Activated CD4-positive, alpha-beta T cell treated with anti-CD3 and anti-CD28 coated beads for 24 hours (primary cell): Measurements from ENCODE around the gene KLHL10.

Source experiments
- DNase-seq, 2 donors: peaks; one replicate each; pipeline ENCODE4 v3.0.0-alpha.2; 2020; ENCODE audit warnings: low read depth in 2 of 2

Gene KLHL10

DNA sequence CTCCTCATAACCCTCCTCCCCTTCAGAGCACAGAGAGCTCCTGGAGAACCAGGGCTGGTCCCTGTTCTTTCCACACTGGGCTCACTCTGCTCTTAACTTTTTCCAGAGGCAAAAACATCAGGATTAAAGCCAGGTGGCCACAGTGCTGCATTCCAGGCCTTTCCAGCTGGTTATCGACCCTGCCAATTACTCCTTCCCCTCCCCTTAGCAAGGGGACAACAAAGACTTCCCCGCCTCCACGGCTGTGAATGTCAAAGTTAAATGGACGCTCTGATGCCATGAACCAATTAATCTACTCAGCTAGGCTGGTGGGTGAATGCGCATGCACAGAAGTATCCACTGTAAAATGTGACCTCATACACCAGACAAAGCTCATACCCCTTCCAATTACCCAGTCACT is 58.0 kb downstream of the KLHL10 start:
- DNase-seq: no peak

DNA sequence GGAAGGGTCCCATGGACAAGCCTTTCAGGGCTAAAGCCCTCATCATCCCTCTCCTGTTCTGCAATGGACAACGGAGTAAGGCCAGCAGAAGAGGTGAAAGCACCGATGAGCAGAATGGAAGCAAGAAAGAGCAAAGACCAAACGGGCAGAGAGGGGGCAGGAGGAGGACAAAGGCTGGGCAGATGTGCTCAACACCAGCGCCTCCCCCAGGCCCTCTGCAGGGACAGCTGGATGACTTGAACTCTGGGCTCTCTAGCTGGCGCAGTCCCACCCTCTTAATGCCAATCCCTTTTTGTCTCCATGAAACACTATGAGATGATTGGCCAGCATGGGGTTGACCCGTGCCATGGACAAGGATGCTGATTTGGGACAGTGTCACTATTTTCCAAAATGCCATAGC is 59.1 kb downstream of the KLHL10 start:
- no peak for DNase-seq
